Stimulated activated CD8-positive, alpha-beta memory T cell treated with anti-CD3 and anti-CD28 coated beads, Interleukin-7, amount 100 ng/mL, for 1 hour (primary cell): Measurements from ENCODE around the gene PEX1.
"Not testable (repeated sequence)": the region's sequence is repeated elsewhere in the genome, so short reads cannot be mapped to it uniquely, and the experiment has no call there.

Source experiments
- DNase-seq, 2 donors: peaks; one replicate each; pipeline ENCODE4 v3.0.0-alpha.2; 2020; ENCODE audit warnings: low read depth in 2 of 2

PEX1 gene

GRCh38 chr7:92461027-92462003 lies 67.0 kb downstream of the PEX1 start:
- no peak for DNase-seq

GRCh38 chr7:92460510-92460909 lies 67.8 kb downstream of the PEX1 start:
- DNase-seq = no peak

GRCh38 chr7:92460109-92460508 lies 68.2 kb downstream of the PEX1 start:
- no peak for DNase-seq

- no peak for DNase-seq
These were observed 72.1 kb downstream of the PEX1 start for GRCh38 chr7:92456236-92456635.

- no peak for DNase-seq
These were observed 76.7 kb downstream of the PEX1 start for GRCh38 chr7:92451645-92452044.

- peak; percentile 13 to 29 for DNase-seq
These were observed 80.0 kb downstream of the PEX1 start for GRCh38 chr7:92448205-92448747.

GRCh38 chr7:92447345-92448204 lies 80.7 kb downstream of the PEX1 start, which contains the start of gene GATAD1:
Gene GATAD1, plus strand, starts transcription at chr7:92447482. Its CDS starts 248 bp downstream, at chr7:92447730.
- DNase-seq = peak; percentile 51 to 56

- no peak for DNase-seq
These were observed 81.4 kb downstream of the PEX1 start for GRCh38 chr7:92446869-92447344.

GRCh38 chr7:92442720-92443119 lies 85.6 kb downstream of the PEX1 start:
- DNase-seq = not testable (repeated sequence)

- no peak for DNase-seq
These were observed 90.3 kb downstream of the PEX1 start for GRCh38 chr7:92437956-92438491.
